Neural cell (in vitro differentiated cells): ENCODE results near the gene NUTF2. TPM values are rescaled to one million over a fixed set of nuclear protein-coding genes. Genes with fewer than 3 reads are reported as not detected.

Source experiments
- H2AFZ ChIP-seq: fragments of 200-600, 300-800 bp; sonication (generic), shearing (Covaris generic); 2 replicates; pipeline ENCODE4 v1.6.0; 2014; ENCODE audit warnings: low read depth, mild to moderate bottlenecking, antibody characterized with exemption, low read length, moderate library complexity
- H3F3A ChIP-seq: fragments of 200-600 bp; shearing (Covaris generic); 2 replicates; pipeline ENCODE4 v1.6.1; 2016; ENCODE audit warnings: mild to moderate bottlenecking, moderate library complexity, mixed read lengths, antibody characterized with exemption, low read length; ENCODE audit not compliant: insufficient read depth, poor library complexity, severe bottlenecking
- H3K27ac ChIP-seq: fragments of 200-600, 300-800 bp; sonication (generic), shearing (Covaris generic); 2 replicates; pipeline ENCODE4 v1.5.1; 2014; ENCODE audit warnings: mild to moderate bottlenecking, low read length, moderate library complexity
- H3K27me3 ChIP-seq: fragments of 300-800, 200-600 bp; sonication (generic), shearing (Covaris generic); 2 replicates; pipeline ENCODE4 v1.6.0; 2014; ENCODE audit warnings: mild to moderate bottlenecking, low read depth, low read length, moderate library complexity; ENCODE audit not compliant: insufficient read depth
- H3K36me3 ChIP-seq: fragments of 300-800, 200-600 bp; sonication (generic), shearing (Covaris generic); 2 replicates; pipeline ENCODE4 v1.5.1; 2014; ENCODE audit warnings: mild to moderate bottlenecking, antibody characterized with exemption, low read length, moderate library complexity; ENCODE audit not compliant: insufficient read depth
- H3K4me2 ChIP-seq: fragments of 300-800, 200-600 bp; sonication (generic), shearing (Covaris generic); 2 replicates; pipeline ENCODE4 v1.6.0; 2014; ENCODE audit warnings: mild to moderate bottlenecking, low read length
- H3K4me3 ChIP-seq: fragments of 300-800, 200-600 bp; sonication (generic), shearing (Covaris generic); 2 replicates; pipeline ENCODE4 v1.5.1; 2014; ENCODE audit warnings: mild to moderate bottlenecking, low read length, moderate library complexity
- H3K79me2 ChIP-seq: fragments of 200-600 bp; shearing (Covaris generic); replicated peaks from 2 replicates; pipeline ENCODE4 v1.6.0; 2014; ENCODE audit warnings: mild to moderate bottlenecking, low read length, moderate library complexity; ENCODE audit not compliant: insufficient read depth
- H3K9ac ChIP-seq: fragments of 300-800, 200-600 bp; sonication (generic), shearing (Covaris generic); 2 replicates; pipeline ENCODE4 v1.6.1; 2016; ENCODE audit warnings: mild to moderate bottlenecking, low read length, mixed read lengths
- H3K9me2 ChIP-seq: fragments of 200-600 bp; shearing (Covaris generic); 2 replicates; pipeline ENCODE4 v1.6.1; 2016; ENCODE audit warnings: mild to moderate bottlenecking, low read length, mixed read lengths; ENCODE audit not compliant: insufficient read depth
- H3K9me3 ChIP-seq: fragments of 200-600, 300-800 bp; sonication (generic), shearing (Covaris generic); 2 replicates; pipeline ENCODE4 v1.6.1; 2016; ENCODE audit warnings: mild to moderate bottlenecking, mixed run types, low read length, moderate library complexity, mixed read lengths
- H4K20me1 ChIP-seq: fragments of 200-600 bp; shearing (Covaris generic); 2 replicates; pipeline ENCODE4 v1.6.1; 2016; ENCODE audit warnings: mild to moderate bottlenecking, mixed run types; ENCODE audit not compliant: insufficient read depth
- EP300 ChIP-seq: fragments of 450-650 bp; conservative IDR thresholded peaks from 2 replicates; pipeline ENCODE4 v1.6.1; 2014; ENCODE audit warnings: antibody characterized with exemption, mild to moderate bottlenecking, moderate library complexity; ENCODE audit not compliant: poor library complexity, severe bottlenecking
- EZH2 ChIP-seq: fragments of 200-600, 300-800 bp; shearing (Covaris generic), sonication (generic); IDR thresholded peaks from 2 replicates; pipeline ENCODE4 v1.6.1; 2014; ENCODE audit warnings: antibody characterized with exemption, low read length, borderline replicate concordance, mild to moderate bottlenecking; ENCODE audit not compliant: insufficient read depth, poor library complexity, severe bottlenecking
- MXI1 ChIP-seq: fragments of 450-650 bp; conservative IDR thresholded peaks from 2 replicates; pipeline ENCODE4 v1.6.1; 2014; ENCODE audit warnings: antibody characterized with exemption, mild to moderate bottlenecking; ENCODE audit not compliant: poor library complexity, severe bottlenecking
- POLR2AphosphoS5 ChIP-seq: IDR thresholded peaks from 2 replicates; pipeline ENCODE4 v1.6.1; 2012
- RAD21 ChIP-seq: fragments of 450-650 bp; conservative IDR thresholded peaks from 2 replicates; pipeline ENCODE4 v1.6.1; 2014; ENCODE audit warnings: antibody characterized with exemption, mild to moderate bottlenecking, moderate library complexity
- SMC3 ChIP-seq: fragments of 450-650 bp; conservative IDR thresholded peaks from 2 replicates; pipeline ENCODE4 v1.6.1; 2014; ENCODE audit warnings: antibody characterized with exemption, mild to moderate bottlenecking, moderate library complexity; ENCODE audit not compliant: poor library complexity
- TAF1 ChIP-seq: IDR thresholded peaks from 2 replicates; pipeline ENCODE4 v1.6.1; 2012; ENCODE audit warnings: low read depth
- polyA minus RNA-seq: library from RNA; depleted of rRNA, polyadenylated mRNA; stranded (reverse); fragments of >200 nt; gene quantifications from 2 replicates; pipeline ENCODE4 v1.2.3, GENCODE V29; 2014
- polyA plus RNA-seq: library from polyadenylated mRNA; depleted of rRNA; stranded (reverse); fragments of >200 nt; gene quantifications from 2 replicates; pipeline ENCODE4 v1.2.3, GENCODE V29; 2014
- TF ChIP-seq, protein P1 (sequence below): IDR thresholded peaks from 2 replicates; pipeline ENCODE4 v1.6.1; 2012; ENCODE audit warnings: borderline replicate concordance
- TF ChIP-seq, protein P2 (sequence below): fragments of 450-650 bp; IDR thresholded peaks from 2 replicates; pipeline ENCODE4 v1.5.1; 2014; ENCODE audit warnings: antibody characterized with exemption, mild to moderate bottlenecking, moderate library complexity; ENCODE audit not compliant: poor library complexity, severe bottlenecking

Gene NUTF2
- polyA plus RNA-seq (98.6 and 144 TPM in 2 replicates), polyA minus RNA-seq (119 and 158 TPM in 2 replicates)

DNA sequence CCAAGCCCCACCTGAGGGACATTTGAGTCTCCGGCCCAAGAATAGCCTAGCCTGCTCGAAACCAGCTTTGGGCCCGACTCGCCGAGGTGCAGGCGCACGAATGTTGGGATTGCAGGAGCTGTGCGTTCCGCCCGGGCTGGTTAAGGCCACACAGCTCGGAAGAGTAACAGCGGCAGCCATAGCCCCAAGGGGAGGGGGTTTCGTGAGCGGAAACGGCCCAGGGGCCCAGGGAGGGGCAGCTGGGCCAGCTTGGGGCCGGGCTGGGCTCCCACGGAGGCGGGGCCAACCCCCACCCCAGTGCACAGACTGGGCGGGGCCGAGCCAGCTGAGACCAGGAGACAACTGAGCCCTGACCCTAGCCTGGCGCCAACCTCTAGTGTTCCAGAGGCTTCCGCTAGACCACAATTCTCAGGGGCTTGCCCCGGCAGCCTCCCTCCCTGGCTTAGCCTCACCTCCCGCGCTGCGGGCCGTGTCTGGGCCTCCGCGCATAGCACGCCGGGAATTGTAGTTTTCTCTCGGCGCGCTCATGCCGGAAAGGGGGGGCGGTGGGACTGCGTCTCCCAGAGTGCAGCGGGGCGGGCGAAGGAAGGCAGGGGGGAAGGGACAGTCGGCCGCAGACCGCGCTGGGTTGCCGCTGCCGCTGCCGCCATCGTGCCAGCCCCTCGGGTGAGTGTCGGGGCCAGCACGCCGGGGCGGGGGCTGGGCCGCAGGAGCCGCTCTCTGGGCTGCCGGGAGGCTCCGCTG is at the start of gene NUTF2:
Gene NUTF2, plus strand, starts transcription at position 614 of the 744 bp plus-strand sequence. CDS start 18,198 bp downstream, outside the sequence.
- no peaks in the 10 kb centered on the region for H4K20me1 ChIP-seq
- no peaks in the 10 kb centered on the region for H3K9me2 ChIP-seq
- no peaks in the 10 kb centered on the region for H3K9me3 ChIP-seq
- peak within 1 kb of the TSS; percentile 90 for H3K9ac ChIP-seq
- peak within 1 kb of the TSS; percentile 97 for H3K4me3 ChIP-seq
- peaks cover 56% of the 10 kb centered on the region for H3K79me2 ChIP-seq
- peak within 1 kb of the TSS; percentile 99 for H3K4me2 ChIP-seq
- H3F3A ChIP-seq: no peaks in the 10 kb centered on the region
- TF ChIP-seq RAD21 (no peak), MXI1 (peak; percentile 94), POLR2AphosphoS5 (peak; percentile 88), TAF1 (peak; percentile 74), EZH2 (no peak), EP300 (peak; percentile 42), SMC3 (no peak)
- TF ChIP-seq, protein P1, sequence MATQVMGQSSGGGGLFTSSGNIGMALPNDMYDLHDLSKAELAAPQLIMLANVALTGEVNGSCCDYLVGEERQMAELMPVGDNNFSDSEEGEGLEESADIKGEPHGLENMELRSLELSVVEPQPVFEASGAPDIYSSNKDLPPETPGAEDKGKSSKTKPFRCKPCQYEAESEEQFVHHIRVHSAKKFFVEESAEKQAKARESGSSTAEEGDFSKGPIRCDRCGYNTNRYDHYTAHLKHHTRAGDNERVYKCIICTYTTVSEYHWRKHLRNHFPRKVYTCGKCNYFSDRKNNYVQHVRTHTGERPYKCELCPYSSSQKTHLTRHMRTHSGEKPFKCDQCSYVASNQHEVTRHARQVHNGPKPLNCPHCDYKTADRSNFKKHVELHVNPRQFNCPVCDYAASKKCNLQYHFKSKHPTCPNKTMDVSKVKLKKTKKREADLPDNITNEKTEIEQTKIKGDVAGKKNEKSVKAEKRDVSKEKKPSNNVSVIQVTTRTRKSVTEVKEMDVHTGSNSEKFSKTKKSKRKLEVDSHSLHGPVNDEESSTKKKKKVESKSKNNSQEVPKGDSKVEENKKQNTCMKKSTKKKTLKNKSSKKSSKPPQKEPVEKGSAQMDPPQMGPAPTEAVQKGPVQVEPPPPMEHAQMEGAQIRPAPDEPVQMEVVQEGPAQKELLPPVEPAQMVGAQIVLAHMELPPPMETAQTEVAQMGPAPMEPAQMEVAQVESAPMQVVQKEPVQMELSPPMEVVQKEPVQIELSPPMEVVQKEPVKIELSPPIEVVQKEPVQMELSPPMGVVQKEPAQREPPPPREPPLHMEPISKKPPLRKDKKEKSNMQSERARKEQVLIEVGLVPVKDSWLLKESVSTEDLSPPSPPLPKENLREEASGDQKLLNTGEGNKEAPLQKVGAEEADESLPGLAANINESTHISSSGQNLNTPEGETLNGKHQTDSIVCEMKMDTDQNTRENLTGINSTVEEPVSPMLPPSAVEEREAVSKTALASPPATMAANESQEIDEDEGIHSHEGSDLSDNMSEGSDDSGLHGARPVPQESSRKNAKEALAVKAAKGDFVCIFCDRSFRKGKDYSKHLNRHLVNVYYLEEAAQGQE: no peak
- TF ChIP-seq, protein P2, sequence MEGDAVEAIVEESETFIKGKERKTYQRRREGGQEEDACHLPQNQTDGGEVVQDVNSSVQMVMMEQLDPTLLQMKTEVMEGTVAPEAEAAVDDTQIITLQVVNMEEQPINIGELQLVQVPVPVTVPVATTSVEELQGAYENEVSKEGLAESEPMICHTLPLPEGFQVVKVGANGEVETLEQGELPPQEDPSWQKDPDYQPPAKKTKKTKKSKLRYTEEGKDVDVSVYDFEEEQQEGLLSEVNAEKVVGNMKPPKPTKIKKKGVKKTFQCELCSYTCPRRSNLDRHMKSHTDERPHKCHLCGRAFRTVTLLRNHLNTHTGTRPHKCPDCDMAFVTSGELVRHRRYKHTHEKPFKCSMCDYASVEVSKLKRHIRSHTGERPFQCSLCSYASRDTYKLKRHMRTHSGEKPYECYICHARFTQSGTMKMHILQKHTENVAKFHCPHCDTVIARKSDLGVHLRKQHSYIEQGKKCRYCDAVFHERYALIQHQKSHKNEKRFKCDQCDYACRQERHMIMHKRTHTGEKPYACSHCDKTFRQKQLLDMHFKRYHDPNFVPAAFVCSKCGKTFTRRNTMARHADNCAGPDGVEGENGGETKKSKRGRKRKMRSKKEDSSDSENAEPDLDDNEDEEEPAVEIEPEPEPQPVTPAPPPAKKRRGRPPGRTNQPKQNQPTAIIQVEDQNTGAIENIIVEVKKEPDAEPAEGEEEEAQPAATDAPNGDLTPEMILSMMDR: no peak
- H3K27me3 ChIP-seq: no peaks in the 10 kb centered on the region
- H2AFZ ChIP-seq: peak within 1 kb of the TSS; percentile 87
- no peaks in the 10 kb centered on the region for H3K36me3 ChIP-seq
- peak within 1 kb of the TSS; percentile 92 for H3K27ac ChIP-seq

DNA sequence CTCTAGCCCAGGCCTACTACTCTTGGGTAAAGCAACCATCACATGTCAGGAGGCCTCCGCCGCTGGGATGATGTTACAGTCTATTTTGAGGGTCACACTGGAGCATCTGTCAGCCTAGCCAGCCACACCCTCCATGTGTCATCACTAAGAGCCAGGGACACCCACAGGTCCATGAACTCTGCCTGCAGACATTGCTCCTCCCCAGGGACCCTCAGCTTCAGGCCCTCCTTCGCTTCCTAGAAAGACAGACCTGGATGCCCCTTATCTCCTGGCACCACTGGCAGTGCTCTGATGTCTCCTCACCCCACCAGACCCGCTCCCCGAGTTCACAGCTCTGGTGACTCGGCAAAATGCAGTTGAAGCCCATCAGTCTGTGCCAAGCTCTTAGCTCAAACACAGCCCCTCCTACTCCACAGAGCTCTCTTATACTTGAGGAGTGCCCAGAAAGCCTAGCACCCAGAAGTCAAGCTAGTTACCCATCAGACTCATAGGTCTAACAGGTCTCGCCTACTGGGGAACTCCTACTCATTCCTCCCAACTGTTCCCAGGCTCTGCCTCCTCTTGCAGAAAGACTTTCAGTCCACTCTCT is 46.3 kb upstream of the NUTF2 start:
- TF ChIP-seq EZH2 (no peak), MXI1 (no peak), SMC3 (no peak), EP300 (no peak), TAF1 (no peak), POLR2AphosphoS5 (no peak), RAD21 (no peak)
- TF ChIP-seq, protein P2: no peak
- TF ChIP-seq, protein P1: no peak
- no peak overlapping the region for H3K9ac ChIP-seq
- H3K27ac ChIP-seq: no peak overlapping the region
- H3K9me2 ChIP-seq: no peaks in the 10 kb centered on the region
- no peaks in the 10 kb centered on the region for H4K20me1 ChIP-seq
- no peak overlapping the region for H3K4me3 ChIP-seq
- H3F3A ChIP-seq: no peaks in the 10 kb centered on the region
- H3K36me3 ChIP-seq: no peaks in the 10 kb centered on the region
- H3K4me2 ChIP-seq: no peak overlapping the region
- no peak overlapping the region for H2AFZ ChIP-seq
- H3K79me2 ChIP-seq: peaks cover 74% of the 10 kb centered on the region
- no peaks in the 10 kb centered on the region for H3K9me3 ChIP-seq
- no peaks in the 10 kb centered on the region for H3K27me3 ChIP-seq
